ENCODE results near the gene C9orf50.

C9orf50 gene

GRCh38 chr9:129571298-129572051 lies 49.4 kb downstream of the C9orf50 start:
- no peak for FAIRE-seq
- DNase-seq (ENCODE audit: low spot score) = no peak

GRCh38 chr9:129570450-129571297 lies 50.2 kb downstream of the C9orf50 start:
- FAIRE-seq (no peak), DNase-seq (ENCODE audit: low spot score) (peak; percentile 74)

GRCh38 chr9:129569502-129570449 lies 51.1 kb downstream of the C9orf50 start:
- DNase-seq (ENCODE audit: low spot score) = peak; percentile 40
- peak; percentile 73 for FAIRE-seq

- FAIRE-seq (no peak), DNase-seq (ENCODE audit: low spot score) (peak; percentile 61)
Measured at GRCh38 chr9:129568560-129569501, 52.1 kb downstream of the C9orf50 start.

GRCh38 chr9:129567842-129568559 lies 52.9 kb downstream of the C9orf50 start:
- FAIRE-seq (peak; percentile 88), DNase-seq (ENCODE audit: low spot score) (peak; percentile 75)

- DNase-seq (ENCODE audit: low spot score) = no peak
- FAIRE-seq = no peak
Measured at GRCh38 chr9:129567329-129567728, 53.6 kb downstream of the C9orf50 start.

GRCh38 chr9:129566563-129567266 lies 54.2 kb downstream of the C9orf50 start:
- no peak for DNase-seq (ENCODE audit: low spot score)
- FAIRE-seq = no peak

GRCh38 chr9:129562917-129563316 lies 58.0 kb downstream of the C9orf50 start:
- DNase-seq (ENCODE audit: low spot score) (no peak), FAIRE-seq (no peak)

- FAIRE-seq (no peak), DNase-seq (ENCODE audit: low spot score) (no peak)
Measured at GRCh38 chr9:129562514-129562913, 58.4 kb downstream of the C9orf50 start.
